Karpas-422 (cell line): Measurements from ENCODE around the gene DNAH9. TPM values are rescaled to one million over a fixed set of nuclear protein-coding genes. Genes with fewer than 3 reads are reported as not detected.

Source experiments
- DNase-seq: peaks from one replicate; pipeline ENCODE4 v3.0.0-alpha.2; 2015
- H2AFZ ChIP-seq: fragments of 200-600 bp; sonication (generic); 2 replicates; pipeline ENCODE4 v1.6.1; 2014; ENCODE audit warnings: antibody characterized with exemption, low read length, mixed read lengths
- H3K27ac ChIP-seq: fragments of 200-600 bp; sonication (generic); 2 replicates; pipeline ENCODE4 v1.5.1; 2014; ENCODE audit warnings: mild to moderate bottlenecking, low read length, moderate library complexity
- H3K27me3 ChIP-seq: fragments of 200-600 bp; sonication (generic); 2 replicates; pipeline ENCODE4 v1.6.1; 2014; ENCODE audit warnings: low read length, mixed read lengths
- H3K36me3 ChIP-seq: fragments of 200-600 bp; sonication (generic); 2 replicates; pipeline ENCODE4 v1.6.1; 2014; ENCODE audit warnings: low read length, mixed read lengths; ENCODE audit not compliant: insufficient read depth
- H3K4me1 ChIP-seq: fragments of 200-600 bp; sonication (generic); 2 replicates; pipeline ENCODE4 v1.6.1; 2014; ENCODE audit warnings: mild to moderate bottlenecking, low read length, mixed read lengths
- H3K4me2 ChIP-seq: fragments of 200-600 bp; sonication (generic); 2 replicates; pipeline ENCODE4 v1.6.1; 2014; ENCODE audit warnings: low read length, low read depth, mild to moderate bottlenecking; ENCODE audit not compliant: poor library complexity, severe bottlenecking
- H3K4me3 ChIP-seq: fragments of 200-600 bp; sonication (generic); 2 replicates; pipeline ENCODE4 v1.5.1; 2014; ENCODE audit warnings: mild to moderate bottlenecking, antibody characterized with exemption, low read length, mixed read lengths
- H3K79me2 ChIP-seq: fragments of 200-600 bp; sonication (generic); 2 replicates; pipeline ENCODE4 v1.6.1; 2014; ENCODE audit warnings: mild to moderate bottlenecking, low read length, mixed read lengths
- H3K9ac ChIP-seq: fragments of 200-600 bp; sonication (generic); 2 replicates; pipeline ENCODE4 v1.6.0; 2014; ENCODE audit warnings: low read length
- H3K9me2 ChIP-seq: fragments of 200-600 bp; sonication (generic), shearing (Covaris generic); replicated peaks from 2 replicates; pipeline ENCODE4 v1.6.0; 2014; ENCODE audit warnings: mild to moderate bottlenecking, low read length, moderate library complexity; ENCODE audit not compliant: insufficient read depth
- H3K9me3 ChIP-seq: fragments of 300-700, 200-600 bp; sonication (generic); 2 replicates; pipeline ENCODE4 v1.6.1; 2014; ENCODE audit warnings: low read length, mixed read lengths
- H4K20me1 ChIP-seq: fragments of 200-600 bp; sonication (generic); 2 replicates; pipeline ENCODE4 v1.6.1; 2014; ENCODE audit warnings: mild to moderate bottlenecking, antibody characterized with exemption, low read length, low read depth; ENCODE audit not compliant: insufficient read depth
- total RNA-seq: library from RNA; depleted of rRNA; stranded (reverse); fragments of >200 nt; shearing (Covaris generic); gene quantifications from 2 replicates; pipeline ENCODE4 v1.2.3, GENCODE V29; 2014; ENCODE audit warnings: low replicate concordance

The DNAH9 gene
- total RNA-seq, 1 experiment from 2014 or later, result not detected

DNA sequence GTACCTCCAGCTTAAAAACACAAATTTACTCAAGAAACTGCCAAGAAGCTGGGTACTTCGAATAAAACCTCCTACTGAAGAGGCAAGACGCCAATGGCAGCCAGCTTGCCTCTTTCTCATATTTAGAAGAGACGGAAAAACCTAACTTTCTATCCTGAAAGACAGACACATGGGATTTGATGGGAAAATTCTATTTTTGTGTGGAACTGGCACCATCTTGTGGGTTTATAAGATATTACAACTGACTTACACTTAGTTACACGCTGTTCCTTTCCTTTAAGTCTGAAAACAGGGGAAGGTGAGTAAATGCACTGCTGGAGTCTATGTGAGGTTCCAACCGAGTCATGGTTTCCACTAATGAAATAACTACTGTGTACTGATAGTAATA is 388.7 kb downstream of the DNAH9 start:
- Histone ChIP-seq H3K27me3 (no peaks in the 10 kb centered on the region), H2AFZ (no peak overlapping the region), H3K4me3 (no peak overlapping the region), H3K36me3 (peaks cover 21% of the 10 kb centered on the region), H3K9ac (no peak overlapping the region), H3K9me2 (no peaks in the 10 kb centered on the region), H3K9me3 (no peaks in the 10 kb centered on the region), H3K4me2 (no peak overlapping the region), H3K27ac (no peak overlapping the region), H4K20me1 (no peaks in the 10 kb centered on the region), H3K4me1 (no peaks in the 10 kb centered on the region), H3K79me2 (peaks cover 16% of the 10 kb centered on the region)
- DNase-seq, result no peak

DNA sequence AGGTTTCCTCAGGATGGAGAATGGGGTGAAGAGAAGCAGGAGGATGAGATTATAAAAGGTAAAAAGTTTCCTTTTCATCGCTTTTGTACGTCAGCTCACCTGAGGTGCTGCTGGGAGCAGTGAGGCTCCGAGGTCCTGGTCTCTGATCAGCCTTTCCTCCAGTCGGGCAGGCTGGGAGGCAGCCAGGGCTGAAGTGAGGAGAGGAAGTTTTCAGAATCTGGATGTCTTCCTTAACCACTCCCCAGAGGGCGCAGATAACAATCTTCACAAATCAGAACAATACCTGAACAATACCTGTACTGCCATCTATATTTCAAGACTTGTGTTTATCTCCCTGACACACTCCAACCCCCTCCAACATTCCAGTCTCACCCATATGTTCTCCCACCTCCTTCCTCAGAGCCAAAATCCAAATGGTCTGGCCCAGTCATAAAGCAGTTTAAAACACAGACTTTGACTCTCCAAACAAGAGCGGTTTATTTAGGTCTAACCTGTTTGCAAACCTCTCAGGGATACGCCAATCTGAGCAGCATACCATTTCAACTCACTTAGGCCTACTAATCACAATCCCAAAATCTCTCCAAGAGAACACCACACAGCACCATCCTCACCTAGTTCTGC is 392.2 kb downstream of the DNAH9 start:
- no peak overlapping the region for H3K27ac ChIP-seq
- no peak overlapping the region for H2AFZ ChIP-seq
- no peaks in the 10 kb centered on the region for H3K9me3 ChIP-seq
- no peaks in the 10 kb centered on the region for H3K27me3 ChIP-seq
- H3K9ac ChIP-seq, result no peak overlapping the region
- no peak for DNase-seq
- H3K4me3 ChIP-seq, result no peak overlapping the region
- no peaks in the 10 kb centered on the region; the same call in 1 of the 2 replicates for H3K4me1 ChIP-seq
- H4K20me1 ChIP-seq, result no peaks in the 10 kb centered on the region
- no peak overlapping the region for H3K4me2 ChIP-seq
- peaks cover 24% of the 10 kb centered on the region for H3K79me2 ChIP-seq
- no peaks in the 10 kb centered on the region for H3K9me2 ChIP-seq
- H3K36me3 ChIP-seq, result peaks cover 5% of the 10 kb centered on the region; the same call in 1 of the 2 replicates

DNA sequence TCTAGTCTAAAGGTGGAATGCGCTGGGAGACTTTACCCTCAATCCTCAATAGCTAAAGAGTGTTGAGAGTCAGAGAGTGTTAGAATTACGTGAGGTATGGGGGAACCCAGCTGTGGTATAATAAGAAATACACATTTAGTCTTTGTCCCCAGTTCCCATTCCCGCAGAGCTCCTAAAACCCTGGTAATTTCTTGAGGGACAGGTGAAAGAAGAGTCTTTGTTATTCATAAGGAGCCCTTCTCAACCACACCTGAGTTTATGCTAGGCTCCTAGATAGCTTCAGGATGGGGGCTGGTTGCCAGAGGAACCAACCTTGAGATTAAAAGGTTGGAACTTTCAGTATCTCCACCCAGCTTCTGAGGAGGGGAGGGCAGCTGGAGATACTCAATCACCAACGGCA is 393.2 kb downstream of the DNAH9 start:
- H4K20me1 ChIP-seq, result no peaks in the 10 kb centered on the region
- H3K27ac ChIP-seq, result no peak overlapping the region
- H3K36me3 ChIP-seq, result peaks cover 5% of the 10 kb centered on the region; the same call in 1 of the 2 replicates
- no peaks in the 10 kb centered on the region for H3K9me3 ChIP-seq
- H3K4me1 ChIP-seq, result peaks cover 8% of the 10 kb centered on the region
- H3K9ac ChIP-seq, result no peak overlapping the region
- H3K4me2 ChIP-seq, result no peak overlapping the region
- no peak overlapping the region for H2AFZ ChIP-seq
- peaks cover 30% of the 10 kb centered on the region for H3K79me2 ChIP-seq
- DNase-seq, result no peak
- no peaks in the 10 kb centered on the region for H3K27me3 ChIP-seq
- H3K9me2 ChIP-seq, result no peaks in the 10 kb centered on the region
- H3K4me3 ChIP-seq, result no peak overlapping the region

DNA sequence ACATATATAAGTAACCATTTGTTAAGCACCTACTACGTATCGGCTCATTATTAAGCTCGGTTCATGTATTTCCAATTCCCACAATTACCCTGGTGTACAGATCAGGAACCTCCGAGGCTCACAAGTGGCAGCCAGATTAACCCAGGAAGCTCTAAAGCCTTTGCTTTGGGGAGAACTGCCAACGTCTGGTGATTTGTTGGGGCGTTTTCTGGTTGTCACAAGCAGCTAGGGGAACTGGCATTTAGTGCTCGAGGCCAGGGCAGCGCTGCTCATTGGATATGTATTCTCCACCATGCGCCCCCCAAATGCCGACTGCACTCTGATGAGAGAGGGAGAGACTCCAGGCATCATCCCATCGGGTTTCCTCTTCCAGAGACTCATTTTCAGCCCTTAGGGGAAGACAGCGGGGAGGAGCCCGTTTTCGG is 398.5 kb downstream of the DNAH9 start:
- peak overlapping the region; percentile 40 for H2AFZ ChIP-seq

DNA sequence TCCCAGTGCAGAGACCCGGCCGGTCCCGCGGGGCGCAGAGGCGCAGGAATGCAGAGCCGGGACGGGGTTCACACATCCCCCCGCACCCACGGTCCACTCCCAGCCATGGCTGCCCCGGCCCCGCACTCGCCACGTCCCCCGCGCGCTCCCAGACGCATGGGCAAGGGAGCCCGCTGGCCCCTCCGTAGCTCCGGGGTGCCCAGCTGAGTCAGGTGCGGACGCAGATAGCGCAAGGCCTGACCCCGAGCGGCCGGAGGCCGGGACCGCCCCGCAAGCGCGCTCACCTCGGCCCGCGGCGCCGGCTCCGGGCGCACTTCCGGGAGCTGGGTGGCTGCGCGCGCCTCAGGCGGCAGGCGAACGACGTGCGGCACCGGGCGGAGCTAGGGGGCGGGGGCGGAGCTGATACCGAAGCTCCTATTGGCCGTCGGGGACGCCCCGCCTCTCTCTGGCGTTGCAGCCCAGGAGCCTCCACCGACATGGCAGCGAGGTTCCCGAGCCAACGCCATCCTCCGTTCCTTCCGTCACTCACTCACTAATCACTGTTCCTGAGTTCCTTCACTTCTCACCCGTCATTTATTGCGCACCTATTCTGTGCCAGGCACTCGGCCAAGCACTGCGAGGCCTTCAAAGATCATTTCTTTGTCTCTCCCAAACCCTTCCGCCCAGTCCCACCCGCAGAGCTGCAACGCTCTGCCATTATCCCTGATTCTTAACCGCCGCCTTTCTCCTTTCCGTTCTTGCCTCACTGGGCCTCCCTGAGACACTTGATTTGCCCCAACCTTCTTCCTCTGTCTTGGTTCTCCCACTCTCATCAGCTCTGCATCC is 399.1 kb downstream of the DNAH9 start, which contains the start of gene ZNF18:
Gene ZNF18 (minus strand): TSS at position 329 of the 825 bp plus-strand sequence. CDS start 4,646 bp downstream, outside the sequence.
- H3K27ac ChIP-seq, result peak within 1 kb of the TSS; percentile 55
- H3K9me3 ChIP-seq, result no peaks in the 10 kb centered on the region
- H3K4me2 ChIP-seq, result peak within 1 kb of the TSS; percentile 87
- H2AFZ ChIP-seq, result peak within 1 kb of the TSS; percentile 100
- DNase-seq, result peak; percentile 98
- H3K9me2 ChIP-seq, result peaks cover 6% of the 10 kb centered on the region; the same call in 1 of the 2 replicates
- H3K9ac ChIP-seq, result peak within 1 kb of the TSS; percentile 91
- H3K4me1 ChIP-seq, result peaks cover 14% of the 10 kb centered on the region
- peaks cover 23% of the 10 kb centered on the region for H3K79me2 ChIP-seq
- H4K20me1 ChIP-seq, result no peaks in the 10 kb centered on the region
- peak within 1 kb of the TSS; percentile 94 for H3K4me3 ChIP-seq
- H3K27me3 ChIP-seq, result no peaks in the 10 kb centered on the region
- no peaks in the 10 kb centered on the region for H3K36me3 ChIP-seq

More for the DNA sequence above, 398.5 kb downstream of the DNAH9 start:
- peak overlapping the region; percentile 55 for H3K27ac ChIP-seq
- peak overlapping the region; percentile 91 for H3K9ac ChIP-seq
- no peaks in the 10 kb centered on the region for H3K36me3 ChIP-seq
- peak overlapping the region; percentile 94 for H3K4me3 ChIP-seq
- no peaks in the 10 kb centered on the region for H3K9me3 ChIP-seq
- DNase-seq, result peak; percentile 85
- H4K20me1 ChIP-seq, result no peaks in the 10 kb centered on the region
- peaks cover 6% of the 10 kb centered on the region; the same call in 1 of the 2 replicates for H3K9me2 ChIP-seq
- peaks cover 23% of the 10 kb centered on the region for H3K79me2 ChIP-seq
- H3K27me3 ChIP-seq, result no peaks in the 10 kb centered on the region
- peaks cover 14% of the 10 kb centered on the region for H3K4me1 ChIP-seq
- peak overlapping the region; percentile 82 for H3K4me2 ChIP-seq

DNA sequence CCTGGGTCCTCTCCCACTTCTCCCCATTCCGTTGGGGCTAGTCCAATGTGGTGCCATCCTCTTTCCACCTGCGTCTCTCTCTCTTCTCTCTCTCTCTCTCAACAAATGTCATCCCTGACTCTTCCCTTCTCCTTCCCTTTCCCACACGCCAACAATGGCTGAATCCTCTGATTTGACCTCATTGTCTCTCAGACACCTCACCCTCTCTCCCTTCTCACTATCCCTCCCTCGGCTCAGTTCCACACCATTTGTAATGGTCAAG is 399.6 kb downstream of the DNAH9 start:
- Histone ChIP-seq H4K20me1 (no peaks in the 10 kb centered on the region), H3K4me1 (peaks cover 14% of the 10 kb centered on the region), H3K27me3 (no peaks in the 10 kb centered on the region), H3K9ac (peak overlapping the region; percentile 72; the same call in 1 of the 2 replicates), H3K9me2 (peaks cover 6% of the 10 kb centered on the region; the same call in 1 of the 2 replicates), H3K9me3 (no peaks in the 10 kb centered on the region), H2AFZ (peak overlapping the region; percentile 100), H3K27ac (no peak overlapping the region), H3K79me2 (peaks cover 23% of the 10 kb centered on the region), H3K36me3 (no peaks in the 10 kb centered on the region), H3K4me2 (peak overlapping the region; percentile 87), H3K4me3 (peak overlapping the region; percentile 94)
- no peak for DNase-seq

DNA sequence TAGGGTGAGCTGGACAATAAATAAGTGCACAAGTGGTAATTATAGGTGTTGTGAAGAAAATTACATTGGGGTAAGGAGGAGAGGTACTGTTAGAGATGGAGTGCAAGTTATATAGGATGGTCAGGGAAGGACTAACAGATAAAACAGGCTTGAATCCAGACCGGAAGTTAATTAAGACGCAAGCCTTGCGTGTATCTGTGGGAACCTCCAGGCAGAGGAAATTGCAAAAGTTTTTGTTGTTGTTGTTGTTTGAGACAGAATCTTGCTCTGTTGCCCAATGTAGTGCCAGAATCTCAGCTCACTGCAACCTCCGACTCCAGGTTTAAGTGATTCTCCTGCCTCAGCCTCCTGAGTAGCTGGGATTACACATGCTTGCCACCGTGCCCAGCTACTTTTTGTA is 401.4 kb downstream of the DNAH9 start:
- Histone ChIP-seq H3K4me1 (peaks cover 14% of the 10 kb centered on the region), H4K20me1 (no peaks in the 10 kb centered on the region), H2AFZ (no peak overlapping the region), H3K27ac (no peak overlapping the region), H3K9ac (no peak overlapping the region), H3K79me2 (peaks cover 23% of the 10 kb centered on the region), H3K9me2 (peaks cover 6% of the 10 kb centered on the region; the same call in 1 of the 2 replicates), H3K9me3 (no peaks in the 10 kb centered on the region), H3K4me2 (no peak overlapping the region), H3K27me3 (no peaks in the 10 kb centered on the region), H3K36me3 (no peaks in the 10 kb centered on the region), H3K4me3 (no peak overlapping the region)
- no peak for DNase-seq

DNA sequence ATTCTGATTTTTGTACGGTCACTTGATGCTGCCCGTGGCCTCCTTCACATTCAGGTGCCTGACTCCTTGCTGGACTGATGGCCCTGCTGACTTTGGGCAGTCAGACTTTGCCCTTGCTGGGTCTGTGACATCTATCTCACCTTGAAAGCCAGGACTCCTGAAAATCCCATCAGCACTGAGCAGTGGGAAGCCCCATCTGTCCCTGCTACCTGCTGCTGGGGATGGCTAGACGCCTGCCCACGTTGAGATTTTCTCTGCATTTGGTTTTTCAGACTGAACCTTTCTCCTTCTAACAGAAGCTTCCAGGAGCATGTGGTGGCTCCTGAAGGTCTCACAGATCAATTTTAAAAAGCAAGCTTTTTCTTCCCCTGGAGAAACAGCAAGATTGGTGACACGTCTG is 409.2 kb downstream of the DNAH9 start:
- DNase-seq, result no peak
- no peaks in the 10 kb centered on the region for H3K9me2 ChIP-seq
- no peaks in the 10 kb centered on the region for H3K79me2 ChIP-seq
- no peak overlapping the region for H2AFZ ChIP-seq
- H3K9me3 ChIP-seq, result no peaks in the 10 kb centered on the region
- no peak overlapping the region for H3K27ac ChIP-seq
- no peak overlapping the region for H3K9ac ChIP-seq
- no peaks in the 10 kb centered on the region for H3K36me3 ChIP-seq
- no peak overlapping the region for H3K4me3 ChIP-seq
- H4K20me1 ChIP-seq, result no peaks in the 10 kb centered on the region
- no peak overlapping the region for H3K4me2 ChIP-seq
- H3K4me1 ChIP-seq, result no peaks in the 10 kb centered on the region
- no peaks in the 10 kb centered on the region for H3K27me3 ChIP-seq
